Measurements from ENCODE around the gene XCL1. TPM values are rescaled to one million over a fixed set of nuclear protein-coding genes. Genes with fewer than 3 reads are reported as not detected.
"Not testable (repeated sequence)": the region's sequence is repeated elsewhere in the genome, so short reads cannot be mapped to it uniquely, and the experiment has no call there.

XCL1 gene
- polyA plus RNA-seq, 2 donors, result 0.20 to 0.27 TPM

GRCh38 chr1:168565825-168566224 lies 10.6 kb upstream of the XCL1 start:
- 52 to 58% methylated on average over 4 of the region's 4 CpGs for WGBS, 2 donors

GRCh38 chr1:168567007-168567406 lies 9.4 kb upstream of the XCL1 start:
- H3K9me3 ChIP-seq (ENCODE audit: control insufficient read depth in 2 of 2, insufficient read depth in 1 of 2, low read depth in 1 of 2, low read length in 1 of 2), result no peaks in the 10 kb centered on the region
- H3K36me3 ChIP-seq (ENCODE audit: control insufficient read depth in 2 of 2, insufficient read depth in 2 of 2, low read length in 1 of 2), result no peaks in the 10 kb centered on the region
- no peak overlapping the region for H3K27ac ChIP-seq (ENCODE audit: low read depth in 2 of 2, low read length in 1 of 2)
- no peak overlapping the region for H3K4me3 ChIP-seq (ENCODE audit: low read depth in 1 of 2, low read length in 2 of 2)
- 85 to 88% methylated on average over 1 of the region's 1 CpG for WGBS, 2 donors
- H3K4me1 ChIP-seq (ENCODE audit: control insufficient read depth in 2 of 2, insufficient read depth in 2 of 2, low read length in 1 of 2), result no peaks in the 10 kb centered on the region
- H3K27me3 ChIP-seq (ENCODE audit: control insufficient read depth in 1 of 2, insufficient read depth in 2 of 2, low read length in 2 of 2), result no peaks in the 10 kb centered on the region

More at GRCh38 chr1:168565825-168566224, 10.6 kb upstream of the XCL1 start:
- H3K9me3 ChIP-seq (ENCODE audit: control insufficient read depth in 2 of 2, insufficient read depth in 1 of 2, low read depth in 1 of 2, low read length in 1 of 2), result no peaks in the 10 kb centered on the region
- no peaks in the 10 kb centered on the region for H3K27me3 ChIP-seq (ENCODE audit: control insufficient read depth in 1 of 2, insufficient read depth in 2 of 2, low read length in 2 of 2)
- H3K27ac ChIP-seq (ENCODE audit: low read depth in 2 of 2, low read length in 1 of 2), result no peak overlapping the region
- H3K4me1 ChIP-seq (ENCODE audit: control insufficient read depth in 2 of 2, insufficient read depth in 2 of 2, low read length in 1 of 2), result no peaks in the 10 kb centered on the region
- H3K4me3 ChIP-seq (ENCODE audit: low read depth in 1 of 2, low read length in 2 of 2), result no peak overlapping the region
- no peaks in the 10 kb centered on the region for H3K36me3 ChIP-seq (ENCODE audit: control insufficient read depth in 2 of 2, insufficient read depth in 2 of 2, low read length in 1 of 2)

GRCh38 chr1:168567568-168567967 lies 8.8 kb upstream of the XCL1 start:
- no peak overlapping the region for H3K4me3 ChIP-seq (ENCODE audit: low read depth in 1 of 2, low read length in 2 of 2)
- no peaks in the 10 kb centered on the region for H3K36me3 ChIP-seq (ENCODE audit: control insufficient read depth in 2 of 2, insufficient read depth in 2 of 2, low read length in 1 of 2)
- H3K27ac ChIP-seq (ENCODE audit: low read depth in 2 of 2, low read length in 1 of 2), result no peak overlapping the region
- WGBS, 2 donors, result 94 to 96% methylated on average over 3 of the region's 3 CpGs
- no peaks in the 10 kb centered on the region for H3K9me3 ChIP-seq (ENCODE audit: control insufficient read depth in 2 of 2, insufficient read depth in 1 of 2, low read depth in 1 of 2, low read length in 1 of 2)
- H3K4me1 ChIP-seq (ENCODE audit: control insufficient read depth in 2 of 2, insufficient read depth in 2 of 2, low read length in 1 of 2), result no peaks in the 10 kb centered on the region
- H3K27me3 ChIP-seq (ENCODE audit: control insufficient read depth in 1 of 2, insufficient read depth in 2 of 2, low read length in 2 of 2), result no peaks in the 10 kb centered on the region

GRCh38 chr1:168568346-168568745 lies 8.1 kb upstream of the XCL1 start:
- Histone ChIP-seq H3K4me1 (ENCODE audit: control insufficient read depth in 2 of 2, insufficient read depth in 2 of 2, low read length in 1 of 2) (no peaks in the 10 kb centered on the region), H3K36me3 (ENCODE audit: control insufficient read depth in 2 of 2, insufficient read depth in 2 of 2, low read length in 1 of 2) (no peaks in the 10 kb centered on the region), H3K27ac (ENCODE audit: low read depth in 2 of 2, low read length in 1 of 2) (no peak overlapping the region), H3K4me3 (ENCODE audit: low read depth in 1 of 2, low read length in 2 of 2) (no peak overlapping the region), H3K27me3 (ENCODE audit: control insufficient read depth in 1 of 2, insufficient read depth in 2 of 2, low read length in 2 of 2) (no peaks in the 10 kb centered on the region), H3K9me3 (ENCODE audit: control insufficient read depth in 2 of 2, insufficient read depth in 1 of 2, low read depth in 1 of 2, low read length in 1 of 2) (no peaks in the 10 kb centered on the region)
- 69 to 81% methylated on average over 1 of the region's 1 CpG for WGBS, 2 donors

DNA sequence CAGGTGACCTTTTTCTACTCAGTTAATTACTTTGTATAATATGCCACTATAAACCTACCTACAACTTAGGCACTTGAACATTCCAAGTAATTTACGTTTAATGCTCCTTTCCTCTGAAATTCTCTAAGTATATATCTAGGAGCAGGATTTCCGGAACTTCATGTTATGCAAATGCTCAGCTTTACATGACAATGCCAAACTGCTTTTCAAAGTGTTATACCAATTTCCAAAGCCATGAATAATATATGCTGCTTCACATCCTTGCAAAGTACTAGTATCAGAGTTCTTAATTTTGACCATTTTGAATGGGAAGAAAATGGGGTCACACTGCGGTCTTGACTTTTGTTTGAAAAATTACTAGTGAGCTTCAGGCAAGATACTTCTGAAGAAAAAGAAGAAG lies 5.8 kb upstream of the XCL1 start:
- 60 to 78% methylated on average over 3 of the region's 3 CpGs for WGBS, 2 donors
- H3K27ac ChIP-seq (ENCODE audit: low read depth in 2 of 2, low read length in 1 of 2), result no peak overlapping the region

DNA sequence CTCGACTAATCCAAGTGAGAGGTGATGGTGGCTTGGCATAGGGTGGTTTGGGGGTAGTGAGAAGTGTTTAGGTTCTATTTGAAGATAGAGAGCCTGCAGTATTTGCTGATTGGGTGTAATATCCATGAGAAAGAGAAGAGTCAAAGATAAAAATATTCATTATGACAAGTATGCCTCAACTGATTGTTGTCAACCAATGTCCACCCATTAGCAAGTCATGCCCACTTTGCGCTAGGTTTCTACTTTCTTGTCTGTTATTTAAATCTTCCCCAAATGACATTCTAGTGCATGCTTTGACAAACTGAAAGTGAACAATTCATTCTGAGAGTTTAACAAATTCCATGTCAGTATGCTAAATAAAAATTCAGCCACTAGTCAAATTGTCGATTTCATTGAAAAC lies 3.8 kb upstream of the XCL1 start:
- Histone ChIP-seq H3K9me3 (ENCODE audit: control insufficient read depth in 2 of 2, insufficient read depth in 1 of 2, low read depth in 1 of 2, low read length in 1 of 2) (no peaks in the 10 kb centered on the region), H3K4me3 (ENCODE audit: low read depth in 1 of 2, low read length in 2 of 2) (no peak overlapping the region), H3K27me3 (ENCODE audit: control insufficient read depth in 1 of 2, insufficient read depth in 2 of 2, low read length in 2 of 2) (no peaks in the 10 kb centered on the region), H3K27ac (ENCODE audit: low read depth in 2 of 2, low read length in 1 of 2) (no peak overlapping the region), H3K4me1 (ENCODE audit: control insufficient read depth in 2 of 2, insufficient read depth in 2 of 2, low read length in 1 of 2) (no peaks in the 10 kb centered on the region), H3K36me3 (ENCODE audit: control insufficient read depth in 2 of 2, insufficient read depth in 2 of 2, low read length in 1 of 2) (no peaks in the 10 kb centered on the region)
- WGBS, 2 donors, result 87 to 88% methylated on average over 3 of the region's 3 CpGs

More for the DNA sequence above, 5.8 kb upstream of the XCL1 start:
- no peaks in the 10 kb centered on the region for H3K4me1 ChIP-seq (ENCODE audit: control insufficient read depth in 2 of 2, insufficient read depth in 2 of 2, low read length in 1 of 2)
- no peaks in the 10 kb centered on the region for H3K9me3 ChIP-seq (ENCODE audit: control insufficient read depth in 2 of 2, insufficient read depth in 1 of 2, low read depth in 1 of 2, low read length in 1 of 2)
- no peaks in the 10 kb centered on the region for H3K36me3 ChIP-seq (ENCODE audit: control insufficient read depth in 2 of 2, insufficient read depth in 2 of 2, low read length in 1 of 2)
- no peak overlapping the region for H3K4me3 ChIP-seq (ENCODE audit: low read depth in 1 of 2, low read length in 2 of 2)
- H3K27me3 ChIP-seq (ENCODE audit: control insufficient read depth in 1 of 2, insufficient read depth in 2 of 2, low read length in 2 of 2), result no peaks in the 10 kb centered on the region

GRCh38 chr1:168574234-168574633 lies 2.2 kb upstream of the XCL1 start:
- 7% methylated on average over 3 to 4 of the region's 4 CpGs for WGBS, 2 donors
- not testable (repeated sequence) for H3K9me3 ChIP-seq (ENCODE audit: control insufficient read depth in 2 of 2, insufficient read depth in 1 of 2, low read depth in 1 of 2, low read length in 1 of 2); H3K4me1 ChIP-seq (ENCODE audit: control insufficient read depth in 2 of 2, insufficient read depth in 2 of 2, low read length in 1 of 2)

GRCh38 chr1:168578531-168579185 lies 2.3 kb downstream of the XCL1 start:
- not testable (repeated sequence) for H3K9me3 ChIP-seq (ENCODE audit: control insufficient read depth in 2 of 2, insufficient read depth in 1 of 2, low read depth in 1 of 2, low read length in 1 of 2); H3K36me3 ChIP-seq (ENCODE audit: control insufficient read depth in 2 of 2, insufficient read depth in 2 of 2, low read length in 1 of 2); H3K27ac ChIP-seq (ENCODE audit: low read depth in 2 of 2, low read length in 1 of 2); H3K4me3 ChIP-seq (ENCODE audit: low read depth in 1 of 2, low read length in 2 of 2); H3K4me1 ChIP-seq (ENCODE audit: control insufficient read depth in 2 of 2, insufficient read depth in 2 of 2, low read length in 1 of 2); H3K27me3 ChIP-seq (ENCODE audit: control insufficient read depth in 1 of 2, insufficient read depth in 2 of 2, low read length in 2 of 2)
- 72 to 79% methylated on average over 2 of the region's 2 CpGs for WGBS, 2 donors

More at GRCh38 chr1:168574234-168574633, 2.2 kb upstream of the XCL1 start:
- not testable (repeated sequence) for H3K27ac ChIP-seq (ENCODE audit: low read depth in 2 of 2, low read length in 1 of 2); H3K36me3 ChIP-seq (ENCODE audit: control insufficient read depth in 2 of 2, insufficient read depth in 2 of 2, low read length in 1 of 2); H3K4me3 ChIP-seq (ENCODE audit: low read depth in 1 of 2, low read length in 2 of 2); H3K27me3 ChIP-seq (ENCODE audit: control insufficient read depth in 1 of 2, insufficient read depth in 2 of 2, low read length in 2 of 2)

DNA sequence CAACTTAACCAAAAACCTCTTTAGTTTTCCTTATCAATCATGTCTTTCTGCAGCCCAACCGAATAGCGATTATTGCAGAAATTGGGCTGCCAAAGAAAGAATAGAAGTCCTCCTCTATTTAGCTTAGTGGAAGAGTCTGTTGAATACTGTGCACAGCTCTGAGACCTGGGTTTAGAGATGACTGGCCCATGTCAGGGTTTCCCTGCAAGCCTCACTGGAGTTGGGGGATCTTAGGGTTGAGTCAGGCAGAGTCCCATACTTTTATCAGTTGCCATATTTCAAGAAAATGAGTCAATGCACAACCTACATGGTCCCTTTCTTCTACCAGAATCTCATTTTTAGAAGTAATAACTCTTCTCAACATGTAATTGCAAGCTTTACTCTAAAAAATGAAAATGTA lies 3.9 kb downstream of the XCL1 start:
- not testable (repeated sequence) for H3K27ac ChIP-seq (ENCODE audit: low read depth in 2 of 2, low read length in 1 of 2); H3K27me3 ChIP-seq (ENCODE audit: control insufficient read depth in 1 of 2, insufficient read depth in 2 of 2, low read length in 2 of 2)
- 89 to 98% methylated on average over 2 of the region's 2 CpGs for WGBS, 2 donors

DNA sequence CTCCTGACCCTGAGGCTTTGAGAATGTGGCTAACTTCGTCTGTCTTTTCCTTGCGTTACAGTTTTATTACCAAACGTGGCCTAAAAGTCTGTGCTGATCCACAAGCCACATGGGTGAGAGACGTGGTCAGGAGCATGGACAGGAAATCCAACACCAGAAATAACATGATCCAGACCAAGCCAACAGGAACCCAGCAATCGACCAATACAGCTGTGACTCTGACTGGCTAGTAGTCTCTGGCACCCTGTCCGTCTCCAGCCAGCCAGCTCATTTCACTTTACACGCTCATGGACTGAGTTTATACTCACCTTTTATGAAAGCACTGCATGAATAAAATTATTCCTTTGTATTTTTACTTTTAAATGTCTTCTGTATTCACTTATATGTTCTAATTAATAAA lies 4.6 kb downstream of the XCL1 start:
- 84 to 90% methylated on average over 7 of the region's 7 CpGs for WGBS, 2 donors
- H3K27ac ChIP-seq (ENCODE audit: low read depth in 2 of 2, low read length in 1 of 2), result not testable (repeated sequence)

More for the DNA sequence above, 3.9 kb downstream of the XCL1 start:
- not testable (repeated sequence) for H3K36me3 ChIP-seq (ENCODE audit: control insufficient read depth in 2 of 2, insufficient read depth in 2 of 2, low read length in 1 of 2); H3K9me3 ChIP-seq (ENCODE audit: control insufficient read depth in 2 of 2, insufficient read depth in 1 of 2, low read depth in 1 of 2, low read length in 1 of 2); H3K4me1 ChIP-seq (ENCODE audit: control insufficient read depth in 2 of 2, insufficient read depth in 2 of 2, low read length in 1 of 2); H3K4me3 ChIP-seq (ENCODE audit: low read depth in 1 of 2, low read length in 2 of 2)

More for the DNA sequence above, 4.6 kb downstream of the XCL1 start:
- H3K27me3 ChIP-seq (ENCODE audit: control insufficient read depth in 1 of 2, insufficient read depth in 2 of 2, low read length in 2 of 2); H3K9me3 ChIP-seq (ENCODE audit: control insufficient read depth in 2 of 2, insufficient read depth in 1 of 2, low read depth in 1 of 2, low read length in 1 of 2); H3K4me3 ChIP-seq (ENCODE audit: low read depth in 1 of 2, low read length in 2 of 2); H3K36me3 ChIP-seq (ENCODE audit: control insufficient read depth in 2 of 2, insufficient read depth in 2 of 2, low read length in 1 of 2); H3K4me1 ChIP-seq (ENCODE audit: control insufficient read depth in 2 of 2, insufficient read depth in 2 of 2, low read length in 1 of 2): not testable (repeated sequence)

Measured in esophagus (tissue), 2 donors.